ENCODE results near the gene ZFAND6. TPM values are rescaled to one million over a fixed set of nuclear protein-coding genes. Genes with fewer than 3 reads are reported as not detected.
A peak's percentile ranks its signal among the peaks of the same experiment; 100 is the strongest.
"Not testable (repeated sequence)": the region's sequence is repeated elsewhere in the genome, so short reads cannot be mapped to it uniquely, and the experiment has no call there.

ZFAND6 gene
- total RNA-seq (10 to 100 TPM; 64.4 to 72.7 (median 70.4) TPM), polyA plus RNA-seq (84.6 TPM)
- long read RNA-seq, donor 1, transcript ZFAND6-201 (7 exons, 1,814 nt): minor isoform, 9 of 130 reads
- long read RNA-seq, donor 1, transcript ZFAND6-213 (6 exons, 1,446 nt): minor isoform, 9 of 130 reads
- long read RNA-seq, donor 1, transcript ZFAND6-220 (6 exons, 891 nt): major isoform, 71 of 130 reads
- long read RNA-seq, donor 1, transcript ZFAND6-212 (7 exons, 1,602 nt): minor isoform, 8 of 130 reads
- long read RNA-seq, donor 1, partial matches to known transcripts: 14 of 130 reads
- long read RNA-seq, donor 1, other reads (novel, unspliced or antisense): 19 of 130 reads
- long read RNA-seq, donor 2, transcript ZFAND6-201 (7 exons, 1,814 nt): minor isoform, 8 of 69 reads
- long read RNA-seq, donor 2, transcript ZFAND6-213 (6 exons, 1,446 nt): minor isoform, 7 of 69 reads
- long read RNA-seq, donor 2, transcript ZFAND6-220 (6 exons, 891 nt): major isoform, 36 of 69 reads
- long read RNA-seq, donor 2, transcript ZFAND6-212 (7 exons, 1,602 nt): minor isoform, 6 of 69 reads
- long read RNA-seq, donor 2, partial matches to known transcripts: 2 of 69 reads
- long read RNA-seq, donor 2, other reads (novel, unspliced or antisense): 9 of 69 reads
- long read RNA-seq, donor 3, transcript ZFAND6-201 (7 exons, 1,814 nt): minor isoform, 35 of 330 reads
- long read RNA-seq, donor 3, transcript ZFAND6-220 (6 exons, 891 nt): major isoform, 185 of 330 reads
- long read RNA-seq, donor 3, transcript ZFAND6-213 (6 exons, 1,446 nt): minor isoform, 6 of 330 reads
- long read RNA-seq, donor 3, partial matches to known transcripts: 30 of 330 reads
- long read RNA-seq, donor 3, other reads (novel, unspliced or antisense): 70 of 330 reads
- long read RNA-seq, donor 4, transcript ZFAND6-213 (6 exons, 1,446 nt): minor isoform, 6 of 64 reads
- long read RNA-seq, donor 4, transcript ZFAND6-201 (7 exons, 1,814 nt): minor isoform, 7 of 64 reads
- long read RNA-seq, donor 4, transcript ZFAND6-220 (6 exons, 891 nt): major isoform, 39 of 64 reads
- long read RNA-seq, donor 4, partial matches to known transcripts: 1 of 64 reads
- long read RNA-seq, donor 4, other reads (novel, unspliced or antisense): 9 of 64 reads

DNA sequence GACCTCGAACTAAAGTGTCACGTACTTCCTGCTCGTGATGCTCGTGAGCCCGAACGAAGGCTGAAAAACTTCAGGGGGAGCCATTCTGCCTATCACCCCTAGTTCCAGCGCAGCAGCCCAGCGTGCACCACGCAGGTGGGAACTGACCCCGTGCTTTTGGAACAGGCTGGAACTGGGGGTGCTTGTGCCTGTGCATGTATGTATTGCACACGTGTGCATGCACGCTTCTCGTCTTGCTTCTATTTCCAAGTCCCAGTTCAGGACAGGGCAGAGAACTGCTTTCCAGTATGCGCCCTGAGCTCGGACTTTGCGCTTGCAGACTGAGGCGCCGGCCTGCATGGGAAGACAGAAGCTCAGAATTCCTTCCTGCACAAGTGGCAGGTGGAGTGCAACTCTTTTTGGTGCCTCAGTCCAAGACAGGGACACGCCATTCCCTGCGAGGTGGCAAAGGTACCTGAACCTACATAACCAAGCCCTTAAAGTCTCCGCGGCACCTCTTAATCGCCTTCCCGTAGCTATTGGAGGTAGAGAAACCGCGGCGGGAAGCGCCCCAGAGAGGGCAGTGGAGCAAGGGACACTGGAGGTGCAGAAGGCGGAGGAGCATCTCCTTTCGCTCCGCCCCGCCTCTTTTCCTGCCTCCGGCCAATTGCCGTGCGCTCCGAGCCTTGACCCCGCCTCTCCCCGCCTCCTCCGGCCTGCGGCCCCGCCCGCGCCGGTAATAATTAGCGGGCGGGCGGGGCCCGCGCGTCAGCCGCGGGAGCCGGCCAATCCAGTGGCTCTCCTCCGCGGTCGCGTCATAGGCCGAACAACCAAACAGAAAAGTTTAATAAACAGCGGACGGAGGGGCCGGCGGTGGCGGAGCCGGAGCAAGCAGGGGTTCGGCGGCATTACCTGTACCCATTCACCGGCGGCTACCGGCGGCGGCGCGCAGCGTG, at the start of gene ZFAND6:
Gene ZFAND6, plus strand, starts transcription at position 826 of the 935 bp plus-strand sequence. CDS start 60,669 bp downstream, outside the sequence.
- peak; percentile 98 to 99 for ATAC-seq
- under 1% methylated on average over 74 of the region's 74 CpGs for WGBS
- Histone ChIP-seq H3K27me3 (ENCODE audit: control insufficient read depth, insufficient read depth) (no peaks in the 10 kb centered on the region), H3K4me1 (ENCODE audit: control insufficient read depth, insufficient read depth, low read length) (no peaks in the 10 kb centered on the region), H3K4me3 (ENCODE audit: low read length) (peak within 1 kb of the TSS; percentile 99), H3K27ac (ENCODE audit: low read length) (peak within 1 kb of the TSS; percentile 93), H3K9me3 (ENCODE audit: control insufficient read depth, low read length) (no peaks in the 10 kb centered on the region)
- intact Hi-C loops (cut with DNase I): no loop called here
- DNase-seq: peak; percentile 96 to 98 (median 98)

DNA sequence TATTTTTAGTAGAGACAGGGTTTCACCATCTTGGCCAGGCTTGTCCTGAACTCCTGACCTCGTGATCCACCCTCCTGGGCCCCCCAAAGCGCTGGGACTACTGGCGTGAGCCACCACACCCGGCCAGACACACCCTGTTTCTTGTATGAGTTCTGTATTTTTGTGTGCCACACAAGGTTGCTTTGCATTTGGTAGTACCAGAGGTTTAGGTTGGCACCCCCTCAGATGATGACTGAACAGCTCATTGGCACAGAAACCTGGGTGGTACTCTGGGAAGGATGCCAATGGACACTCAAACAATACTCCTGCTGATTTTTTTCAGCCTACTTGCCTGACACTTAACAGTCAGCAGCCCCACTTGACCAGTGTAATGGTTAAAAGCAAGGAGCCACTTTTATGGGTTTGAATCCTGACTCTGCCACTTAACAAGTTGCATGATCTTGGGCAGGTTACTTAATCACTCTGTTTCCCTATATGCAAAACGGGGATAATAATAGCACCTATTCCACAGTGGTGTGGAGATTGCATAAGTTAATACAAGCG, 49.3 kb upstream of the ZFAND6 start:
- Histone ChIP-seq H3K27ac (ENCODE audit: low read length) (no peak overlapping the region), H3K4me3 (ENCODE audit: low read length) (no peak overlapping the region), H3K4me1 (ENCODE audit: control insufficient read depth, insufficient read depth, low read length) (no peaks in the 10 kb centered on the region), H3K27me3 (ENCODE audit: control insufficient read depth, insufficient read depth) (no peaks in the 10 kb centered on the region), H3K9me3 (ENCODE audit: control insufficient read depth, low read length) (no peaks in the 10 kb centered on the region)
- DNase-seq (no peak), ATAC-seq (no peak)
- intact Hi-C loops (cut with DNase I): no loop called here
- 72% methylated on average over 6 of the region's 6 CpGs for WGBS

DNA sequence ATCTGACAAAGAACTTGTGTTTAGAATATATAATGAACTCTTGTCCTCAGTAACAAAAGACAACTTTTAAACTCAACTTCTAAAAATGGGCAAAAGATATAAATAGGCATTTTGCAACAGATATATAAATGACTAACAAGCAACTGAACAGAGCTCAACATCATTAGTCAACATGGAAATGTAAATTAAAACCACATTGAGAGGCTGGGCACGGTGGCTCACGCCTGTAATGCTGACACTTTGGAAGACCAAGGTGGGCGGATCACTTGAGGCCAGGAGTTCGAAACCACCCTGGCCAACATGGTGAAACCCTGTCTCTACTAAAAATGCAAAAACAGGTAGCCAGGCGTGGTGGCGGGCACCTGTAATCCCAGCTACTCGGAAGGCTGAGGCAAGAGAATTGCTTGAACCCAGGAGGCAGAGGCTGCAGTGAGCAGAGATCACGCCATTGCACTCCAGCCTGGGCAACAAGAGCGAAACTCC, 48.4 kb upstream of the ZFAND6 start:
- H3K27ac ChIP-seq (ENCODE audit: low read length); H3K4me1 ChIP-seq (ENCODE audit: control insufficient read depth, insufficient read depth, low read length); DNase-seq; H3K4me3 ChIP-seq (ENCODE audit: low read length); intact Hi-C loops (cut with DNase I); ATAC-seq; H3K9me3 ChIP-seq (ENCODE audit: control insufficient read depth, low read length); H3K27me3 ChIP-seq (ENCODE audit: control insufficient read depth, insufficient read depth): not testable (repeated sequence)
- 83% methylated on average over 9 of the region's 9 CpGs for WGBS

DNA sequence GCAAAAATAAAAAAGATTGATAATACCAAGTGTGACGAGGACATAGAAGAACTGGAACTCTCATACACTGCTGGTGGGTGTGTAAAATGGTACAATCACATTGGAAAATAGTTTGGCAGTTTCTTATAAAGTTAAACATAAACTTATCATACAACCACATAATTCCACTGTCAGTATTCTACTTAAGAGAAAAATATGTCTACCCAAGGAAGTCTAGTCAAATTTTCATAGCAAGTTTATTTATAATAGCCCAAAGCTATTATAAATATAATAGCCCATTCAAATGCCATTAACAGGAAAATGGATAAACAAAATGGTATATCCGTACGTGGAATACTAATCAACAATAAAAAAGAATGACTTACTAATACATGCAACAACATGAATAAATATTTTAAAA, 47.9 kb upstream of the ZFAND6 start:
- Histone ChIP-seq H3K4me3 (ENCODE audit: low read length) (no peak overlapping the region), H3K9me3 (ENCODE audit: control insufficient read depth, low read length) (no peaks in the 10 kb centered on the region), H3K27me3 (ENCODE audit: control insufficient read depth, insufficient read depth) (no peaks in the 10 kb centered on the region), H3K27ac (ENCODE audit: low read length) (no peak overlapping the region), H3K4me1 (ENCODE audit: control insufficient read depth, insufficient read depth, low read length) (no peaks in the 10 kb centered on the region)
- 79% methylated on average over 3 of the region's 3 CpGs for WGBS
- intact Hi-C loops (cut with DNase I): no loop called here
- ATAC-seq: no peak
- no peak for DNase-seq

DNA sequence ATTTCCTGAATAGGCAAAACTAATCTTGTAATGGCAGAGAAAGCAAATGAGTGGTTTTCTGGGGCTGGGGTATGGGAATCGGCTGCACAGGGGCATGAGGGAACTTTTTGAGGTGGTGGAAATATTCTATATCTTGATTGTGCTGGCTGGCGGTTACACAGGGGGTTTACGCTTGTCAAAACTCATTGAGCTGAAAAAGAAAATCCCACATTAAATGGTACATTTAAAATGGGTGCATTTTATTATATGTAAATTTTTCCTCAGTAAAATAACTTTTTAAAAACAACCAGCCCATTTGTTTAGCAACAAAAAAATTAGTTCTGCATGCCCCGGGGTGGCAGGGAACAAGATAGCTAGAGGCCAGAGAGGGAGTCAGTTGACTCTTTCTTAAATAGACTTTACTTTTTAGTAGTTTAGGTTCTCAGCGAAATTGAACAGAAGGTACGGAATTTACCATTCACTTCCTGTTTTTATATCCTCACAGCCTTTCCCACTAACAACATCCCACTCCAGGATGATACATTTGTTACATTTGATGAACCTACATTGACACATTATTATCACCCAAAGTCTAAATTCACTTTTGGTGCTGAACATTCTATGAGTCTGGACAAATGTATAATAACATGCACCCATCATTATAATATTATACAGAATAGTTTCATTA, 47.3 kb upstream of the ZFAND6 start:
- H3K4me1 ChIP-seq (ENCODE audit: control insufficient read depth, insufficient read depth, low read length): no peaks in the 10 kb centered on the region
- 78% methylated on average over 6 of the region's 6 CpGs for WGBS
- intact Hi-C loops (cut with DNase I): no loop called here
- H3K4me3 ChIP-seq (ENCODE audit: low read length): no peak overlapping the region
- no peak for ATAC-seq
- no peak for DNase-seq
- H3K27me3 ChIP-seq (ENCODE audit: control insufficient read depth, insufficient read depth): no peaks in the 10 kb centered on the region
- no peaks in the 10 kb centered on the region for H3K9me3 ChIP-seq (ENCODE audit: control insufficient read depth, low read length)
- no peak overlapping the region for H3K27ac ChIP-seq (ENCODE audit: low read length)

DNA sequence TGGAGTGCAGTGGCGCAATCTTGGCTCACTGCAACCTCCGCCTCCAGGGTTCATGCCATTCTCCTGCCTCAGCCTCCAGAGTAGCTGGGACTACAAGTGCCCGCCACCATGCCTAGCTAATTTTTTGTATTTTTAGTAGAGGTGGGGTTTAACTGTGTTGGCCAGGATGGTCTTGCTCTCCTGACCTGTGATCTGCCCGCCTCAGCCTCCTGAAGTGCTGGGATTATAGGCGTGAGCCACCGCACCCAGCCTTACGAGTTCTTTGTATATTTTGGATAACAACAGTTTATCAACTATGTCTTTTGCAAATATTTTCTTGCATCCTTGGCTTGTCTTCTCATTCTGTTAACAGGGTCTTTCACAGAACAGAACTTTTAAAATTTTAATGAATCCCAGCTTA, 45.3 kb upstream of the ZFAND6 start:
- intact Hi-C loops (cut with DNase I); DNase-seq: not testable (repeated sequence)
- 93% methylated on average over 7 of the region's 7 CpGs for WGBS

DNA sequence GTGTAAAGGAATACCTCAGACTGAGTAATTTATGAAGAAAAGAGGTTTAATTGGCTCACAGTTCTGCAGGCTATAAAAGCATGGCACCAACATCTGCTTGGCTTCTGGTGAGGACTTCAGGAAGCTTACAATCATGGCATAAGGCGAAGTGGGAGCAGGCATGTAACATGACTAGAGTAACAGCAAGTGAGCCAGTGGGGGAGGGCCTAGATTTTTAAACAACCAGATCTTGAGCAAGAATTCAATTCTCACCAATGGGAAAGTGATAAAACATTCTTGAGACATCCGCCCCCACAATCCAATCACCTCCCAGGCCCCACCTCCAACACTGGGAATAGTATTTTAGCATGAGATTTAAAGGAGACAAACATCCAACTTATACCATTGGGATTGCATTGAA, 44.3 kb upstream of the ZFAND6 start:
- 92% methylated on average over 2 of the region's 2 CpGs for WGBS
- H3K27me3 ChIP-seq (ENCODE audit: control insufficient read depth, insufficient read depth): no peaks in the 10 kb centered on the region
- intact Hi-C loops (cut with DNase I): no loop called here
- DNase-seq (no peak), ATAC-seq (no peak)
- no peak overlapping the region for H3K27ac ChIP-seq (ENCODE audit: low read length)
- H3K4me3 ChIP-seq (ENCODE audit: low read length): no peak overlapping the region
- H3K4me1 ChIP-seq (ENCODE audit: control insufficient read depth, insufficient read depth, low read length): no peaks in the 10 kb centered on the region
- no peaks in the 10 kb centered on the region for H3K9me3 ChIP-seq (ENCODE audit: control insufficient read depth, low read length)

More for the DNA sequence above, 45.3 kb upstream of the ZFAND6 start:
- not testable (repeated sequence) for H3K4me3 ChIP-seq (ENCODE audit: low read length); ATAC-seq; H3K27me3 ChIP-seq (ENCODE audit: control insufficient read depth, insufficient read depth); H3K4me1 ChIP-seq (ENCODE audit: control insufficient read depth, insufficient read depth, low read length); H3K27ac ChIP-seq (ENCODE audit: low read length); H3K9me3 ChIP-seq (ENCODE audit: control insufficient read depth, low read length)

DNA sequence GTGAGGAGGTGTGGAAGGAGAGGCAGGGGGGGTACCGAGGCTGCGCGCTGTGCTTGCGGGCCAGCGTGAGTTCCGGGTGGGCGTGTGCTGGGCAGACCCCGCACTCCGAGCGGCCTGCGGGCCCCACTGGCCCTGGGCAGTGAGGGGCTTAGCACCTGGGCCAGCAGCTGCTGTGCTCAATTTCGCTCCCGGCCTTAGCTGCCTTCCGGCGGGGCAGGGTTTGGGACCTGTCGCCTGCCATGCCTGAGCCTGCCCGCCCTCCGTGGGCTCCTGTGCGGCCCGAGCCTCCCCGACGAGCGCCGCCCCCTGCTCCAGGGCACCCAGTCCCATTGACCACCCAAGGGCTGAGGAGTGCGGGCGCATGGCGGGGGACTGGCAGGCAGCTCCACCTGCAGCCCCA, 43.0 kb upstream of the ZFAND6 start:
- H3K27ac ChIP-seq (ENCODE audit: low read length); H3K4me3 ChIP-seq (ENCODE audit: low read length); intact Hi-C loops (cut with DNase I); H3K27me3 ChIP-seq (ENCODE audit: control insufficient read depth, insufficient read depth); ATAC-seq; H3K9me3 ChIP-seq (ENCODE audit: control insufficient read depth, low read length); H3K4me1 ChIP-seq (ENCODE audit: control insufficient read depth, insufficient read depth, low read length); DNase-seq: not testable (repeated sequence)
- 96% methylated on average over 27 of the region's 27 CpGs for WGBS

DNA sequence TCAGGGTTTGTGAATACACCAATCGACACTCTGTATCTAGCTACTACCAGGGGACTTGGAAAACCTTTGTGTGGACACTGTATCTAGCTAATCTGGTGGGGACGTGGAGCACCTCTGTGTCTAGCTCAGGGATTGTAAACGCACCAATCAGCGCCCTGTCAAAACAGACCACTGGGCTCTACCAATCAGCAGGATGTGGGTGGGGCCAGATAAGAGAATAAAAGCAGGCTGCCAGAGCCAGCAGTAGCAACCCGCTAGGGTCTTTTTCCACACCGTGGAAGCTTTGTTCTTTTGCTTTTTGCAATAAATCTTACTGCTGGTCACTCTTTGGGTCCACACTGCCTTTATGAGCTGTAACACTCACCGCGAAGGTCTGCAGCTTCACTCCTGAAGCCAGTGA, 42.3 kb upstream of the ZFAND6 start:
- H3K27ac ChIP-seq (ENCODE audit: low read length); H3K27me3 ChIP-seq (ENCODE audit: control insufficient read depth, insufficient read depth); H3K4me3 ChIP-seq (ENCODE audit: low read length); H3K4me1 ChIP-seq (ENCODE audit: control insufficient read depth, insufficient read depth, low read length); ATAC-seq; DNase-seq; H3K9me3 ChIP-seq (ENCODE audit: control insufficient read depth, low read length); intact Hi-C loops (cut with DNase I): not testable (repeated sequence)
- WGBS: 71% methylated on average over 8 of the region's 8 CpGs
